Gastrocnemius medialis (tissue), 4 donors: Measurements from ENCODE around the gene NFAT5.
"Not testable (repeated sequence)": the region's sequence is repeated elsewhere in the genome, so short reads cannot be mapped to it uniquely, and the experiment has no call there.

Experiments
- POLR2A ChIP-seq, 2 donors: fragments of 450-650 bp; IDR thresholded peaks; one replicate each; pipeline ENCODE4 v1.6.1; 2017; ENCODE audit warnings: antibody characterized with exemption in 2 of 2, mild to moderate bottlenecking in 2 of 2, moderate library complexity in 2 of 2
- TF ChIP-seq, protein P1 (sequence below), 5 experiments: fragments of 450-650 bp in 3 of 5; fragments of 200-600 bp in 2 of 5; sonication (generic) in 2 of 5; IDR thresholded peaks in 4 of 5; conservative IDR thresholded peaks in 1 of 5; 1 replicate in 4 of 5; 2 replicates in 1 of 5; pipeline ENCODE4 v1.5.1; 2016 to 2019; ENCODE audit warnings: antibody characterized with exemption in 5 of 5, mild to moderate bottlenecking in 3 of 5, moderate library complexity in 3 of 5

GRCh38 chr16:69636563-69637146 lies 70.9 kb downstream of the NFAT5 start:
- TF ChIP-seq, protein P1, sequence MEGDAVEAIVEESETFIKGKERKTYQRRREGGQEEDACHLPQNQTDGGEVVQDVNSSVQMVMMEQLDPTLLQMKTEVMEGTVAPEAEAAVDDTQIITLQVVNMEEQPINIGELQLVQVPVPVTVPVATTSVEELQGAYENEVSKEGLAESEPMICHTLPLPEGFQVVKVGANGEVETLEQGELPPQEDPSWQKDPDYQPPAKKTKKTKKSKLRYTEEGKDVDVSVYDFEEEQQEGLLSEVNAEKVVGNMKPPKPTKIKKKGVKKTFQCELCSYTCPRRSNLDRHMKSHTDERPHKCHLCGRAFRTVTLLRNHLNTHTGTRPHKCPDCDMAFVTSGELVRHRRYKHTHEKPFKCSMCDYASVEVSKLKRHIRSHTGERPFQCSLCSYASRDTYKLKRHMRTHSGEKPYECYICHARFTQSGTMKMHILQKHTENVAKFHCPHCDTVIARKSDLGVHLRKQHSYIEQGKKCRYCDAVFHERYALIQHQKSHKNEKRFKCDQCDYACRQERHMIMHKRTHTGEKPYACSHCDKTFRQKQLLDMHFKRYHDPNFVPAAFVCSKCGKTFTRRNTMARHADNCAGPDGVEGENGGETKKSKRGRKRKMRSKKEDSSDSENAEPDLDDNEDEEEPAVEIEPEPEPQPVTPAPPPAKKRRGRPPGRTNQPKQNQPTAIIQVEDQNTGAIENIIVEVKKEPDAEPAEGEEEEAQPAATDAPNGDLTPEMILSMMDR (IDR thresholded peaks at IDR 0.05 in 4 of 5, conservative IDR thresholded peaks at IDR 0.05 in 1 of 5) = not testable (repeated sequence)
- not testable (repeated sequence) for TF ChIP-seq POLR2A (IDR thresholded peaks at IDR 0.05)
